Measurements from ENCODE around the gene MAP3K9. TPM values are rescaled to one million over a fixed set of nuclear protein-coding genes. Genes with fewer than 3 reads are reported as not detected.

Gene MAP3K9
- total RNA-seq, result 0.06 TPM in 1 of 2 replicates, not detected in the other

DNA sequence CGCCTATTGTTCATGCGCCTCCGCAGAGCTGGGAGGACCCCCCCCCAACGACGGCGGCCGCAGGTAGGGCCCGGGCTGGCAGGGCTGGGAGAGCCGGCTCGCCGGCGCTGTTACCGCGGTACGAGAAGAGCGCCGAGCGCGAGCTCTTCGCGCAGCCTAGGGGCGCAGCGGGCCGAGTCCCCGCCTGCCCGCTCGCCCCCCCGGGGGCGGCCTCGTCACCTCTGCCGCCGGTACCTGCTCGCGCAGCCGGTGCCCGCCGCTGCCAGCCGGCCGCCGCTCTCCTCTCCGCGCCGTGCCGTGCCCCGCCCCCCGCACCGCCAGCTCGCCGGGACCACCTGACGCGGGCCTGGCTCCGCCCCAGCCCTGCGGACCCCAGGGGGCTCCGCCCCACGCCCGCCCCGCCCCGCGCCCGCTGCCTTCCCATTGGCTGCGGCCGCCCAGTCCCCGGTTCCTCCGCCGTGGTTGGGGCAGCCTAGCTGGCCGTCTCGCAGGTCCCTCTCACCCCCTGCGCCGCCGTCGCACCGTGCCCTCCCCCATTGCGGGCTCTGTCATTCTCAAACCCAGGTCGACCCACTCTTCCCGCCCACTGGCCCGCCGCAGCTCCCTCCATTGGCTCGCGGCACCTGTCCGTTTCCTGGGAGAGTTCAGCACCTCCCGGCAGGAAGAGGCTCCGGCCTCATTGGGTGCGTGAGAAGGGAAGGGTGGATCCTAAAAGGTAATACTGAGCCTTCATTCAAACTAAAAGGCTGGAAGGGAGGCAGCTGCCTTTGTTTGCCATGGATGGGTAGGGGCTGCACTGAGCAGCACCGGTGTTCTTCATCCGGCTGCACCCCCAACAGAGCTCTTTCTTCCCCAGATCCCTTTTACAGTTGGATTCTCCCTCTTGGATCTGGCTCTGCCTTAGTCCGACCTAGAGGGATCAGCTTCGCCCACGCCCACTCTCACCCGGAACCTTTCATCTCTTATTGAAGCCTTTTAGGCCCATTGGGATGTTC, at the start of gene MAP3K9:
TSS of gene MAP3K9 (minus strand) at position 289 of the 995 bp plus-strand sequence. CDS start 342 bp downstream, outside the sequence.

Other genes starting within 250 kb of the MAP3K9 start
- 18.8 and 19.1 TPM in 2 replicates for gene MED6, start 208.9 kb downstream of the MAP3K9 start, total RNA-seq
- gene TTC9, start 167.6 kb downstream of the MAP3K9 start, total RNA-seq, result 0.05 and 0.12 TPM in 2 replicates
- gene PCNX1, start 97.9 kb upstream of the MAP3K9 start, total RNA-seq, result 22.4 and 27.3 TPM in 2 replicates